Cerebellar nuclear complex (tissue), 1 donor: ENCODE data around the gene CCL24.
"Not testable (repeated sequence)": the region's sequence is repeated elsewhere in the genome, so short reads cannot be mapped to it uniquely, and the experiment has no call there.

Source experiments
- DNase-seq, 2 experiments: peaks; one replicate each; lab custom pipeline; 2025; lab: John Stamatoyannopoulos, UW

Gene CCL24

GRCh38 chr7:75813781-75814236, at the start of gene CCL24:
Gene CCL24, minus strand, starts transcription at chr7:75813806. Its CDS starts 91 bp downstream, at chr7:75813715.
- no peak for DNase-seq

GRCh38 chr7:75861636-75862035, 48.0 kb upstream of the CCL24 start:
- no peak for DNase-seq

- no peak for DNase-seq
Observed at GRCh38 chr7:75858410-75858809, 44.8 kb upstream of the CCL24 start.

GRCh38 chr7:75856536-75856935, 42.9 kb upstream of the CCL24 start:
- no peak for DNase-seq

- not testable (repeated sequence) for DNase-seq
Observed at GRCh38 chr7:75854813-75855345, 41.3 kb upstream of the CCL24 start.

- DNase-seq = no peak
Observed at GRCh38 chr7:75854233-75854632, 40.6 kb upstream of the CCL24 start.

- DNase-seq = no peak
Observed at GRCh38 chr7:75850235-75850634, 36.6 kb upstream of the CCL24 start.

GRCh38 chr7:75849573-75849972, 36.0 kb upstream of the CCL24 start:
- no peak for DNase-seq

- DNase-seq = no peak
Observed at GRCh38 chr7:75847707-75848106, 34.1 kb upstream of the CCL24 start.

GRCh38 chr7:75845132-75845531, 31.5 kb upstream of the CCL24 start:
- not testable (repeated sequence) for DNase-seq

GRCh38 chr7:75844158-75844557, 30.6 kb upstream of the CCL24 start:
- no peak for DNase-seq

GRCh38 chr7:75843613-75844116, 30.1 kb upstream of the CCL24 start:
- no peak for DNase-seq

- no peak for DNase-seq
Observed at GRCh38 chr7:75842836-75843446, 29.3 kb upstream of the CCL24 start.

GRCh38 chr7:75840029-75840428, 26.4 kb upstream of the CCL24 start:
- DNase-seq = no peak

- DNase-seq = not testable (repeated sequence)
Observed at GRCh38 chr7:75838281-75838930, 24.8 kb upstream of the CCL24 start.

GRCh38 chr7:75836798-75837197, 23.2 kb upstream of the CCL24 start:
- DNase-seq = no peak

- DNase-seq = no peak
Observed at GRCh38 chr7:75835688-75836285, 22.2 kb upstream of the CCL24 start.

- DNase-seq = not testable (repeated sequence)
Observed at GRCh38 chr7:75833662-75834061, 20.1 kb upstream of the CCL24 start.

- DNase-seq = no peak
Observed at GRCh38 chr7:75830978-75831377, 17.4 kb upstream of the CCL24 start.

GRCh38 chr7:75829656-75830055, 16.1 kb upstream of the CCL24 start:
- not testable (repeated sequence) for DNase-seq

GRCh38 chr7:75823198-75823910, 9.7 kb upstream of the CCL24 start:
- no peak for DNase-seq

GRCh38 chr7:75820688-75821087, 7.1 kb upstream of the CCL24 start:
- no peak for DNase-seq
